Panc1 (cell line): ENCODE data around the gene IQSEC1. TPM values are rescaled to one million over a fixed set of nuclear protein-coding genes. Genes with fewer than 3 reads are reported as not detected.

Source experiments
- ATAC-seq: fragments of 200-7000 bp; cut with Tn5 transposase; 2 replicates; pipeline ENCODE4 v1.9.1; 2020; ENCODE audit warnings: mild to moderate bottlenecking, moderate library complexity
- BruUV-seq: library from RNA; stranded (reverse); fragments of 400-500 nt; replicated peaks from 2 replicates; lab custom pipeline; 2021; lab: Mats Ljungman, UMichigan
- CTCF ChIA-PET: fragments of 300-600 bp; sonication (Branson Sonifier 250); formaldehyde crosslinking; loops from one replicate; lab custom pipeline; 2022; ENCODE audit warnings: antibody characterized with exemption; lab: Charles Lee
- POLR2A ChIA-PET: fragments of 300-600 bp; sonication (Branson Sonifier 250); formaldehyde crosslinking; loops from one replicate; lab custom pipeline; 2022; ENCODE audit warnings: antibody characterized with exemption; lab: Charles Lee
- DNase-seq: peaks from one replicate; pipeline ENCODE4 v3.0.0-alpha.2; 2010; ENCODE audit warnings: low read depth, low spot score
- H3K27ac ChIP-seq: 2 replicates; pipeline ENCODE4 v1.5.1; 2011; ENCODE audit warnings: mild to moderate bottlenecking, low read length, inconsistent platforms
- H3K27me3 ChIP-seq: fragments of 200-500 bp; sonication (Bioruptor generic); 2 replicates; pipeline ENCODE4 v1.6.0; 2014; ENCODE audit warnings: low read length, inconsistent platforms; ENCODE audit not compliant: control insufficient read depth, insufficient read depth
- H3K36me3 ChIP-seq: fragments of 200-500 bp; sonication (Bioruptor generic); 2 replicates; pipeline ENCODE4 v1.5.1; 2014; ENCODE audit warnings: inconsistent platforms, mild to moderate bottlenecking, low read length, moderate library complexity; ENCODE audit not compliant: control insufficient read depth, insufficient read depth
- H3K4me1 ChIP-seq: 2 replicates; pipeline ENCODE4 v1.5.1; 2011; ENCODE audit warnings: inconsistent platforms, mild to moderate bottlenecking, low read length, moderate library complexity; ENCODE audit not compliant: control insufficient read depth, insufficient read depth
- H3K4me3 ChIP-seq, 2 experiments: 2 replicates each; pipeline ENCODE4 v1.5.1; 2011 to 2012; ENCODE audit warnings: low read depth in 2 of 2, low read length in 2 of 2, mild to moderate bottlenecking in 2 of 2, inconsistent platforms in 1 of 2, moderate library complexity in 1 of 2
- H3K9me3 ChIP-seq: fragments of 200-500 bp; sonication (Bioruptor generic); 2 replicates; pipeline ENCODE4 v1.5.1; 2014; ENCODE audit warnings: low read depth, mild to moderate bottlenecking, inconsistent platforms, low read length, moderate library complexity; ENCODE audit not compliant: control insufficient read depth, insufficient read depth
- POLR2AphosphoS5 ChIP-seq: IDR thresholded peaks from 2 replicates; pipeline ENCODE4 v1.6.1; 2012; ENCODE audit warnings: mild to moderate bottlenecking, low read depth, low read length, moderate library complexity
- REST ChIP-seq, 2 experiments: IDR thresholded peaks; 2 replicates each; pipeline ENCODE4 v1.6.1; 2011 to 2012; ENCODE audit warnings: low read depth in 2 of 2, control low read depth in 1 of 2, low read length in 1 of 2, mild to moderate bottlenecking in 1 of 2, moderate library complexity in 1 of 2; ENCODE audit not compliant: insufficient read depth in 1 of 2
- SIN3A ChIP-seq: IDR thresholded peaks from 2 replicates; pipeline ENCODE4 v1.6.1; 2012; ENCODE audit warnings: low read depth, mild to moderate bottlenecking, low read length, moderate library complexity, borderline replicate concordance; ENCODE audit not compliant: insufficient read depth
- TCF7L2 ChIP-seq: IDR thresholded peaks from 2 replicates; pipeline ENCODE4 v1.6.1; 2011; ENCODE audit warnings: mild to moderate bottlenecking, low read depth, low read length, inconsistent platforms
- in situ Hi-C: cut with HindIII; loops from 2 replicates; pipeline ENCODE4 v1.10.0; 2016; ENCODE audit warnings: low sequenced_read_pairs, low pct_unique_long_range_greater_than_20kb
- intact Hi-C: fragments of 100-400 bp; cut with micrococcal nuclease; formaldehyde crosslinking; loops from one replicate; pipeline ENCODE4 v1.10.0; 2022; ENCODE audit not compliant: unreplicated experiment
- total RNA-seq: library from RNA; stranded (reverse); gene quantifications from one replicate; pipeline ENCODE4 v1.2.1, GENCODE V29; 2021; ENCODE audit not compliant: unreplicated experiment
- TF ChIP-seq, protein P1 (sequence below): fragments of 450-650 bp; IDR thresholded peaks from 2 replicates; pipeline ENCODE4 v1.5.1; 2017; ENCODE audit warnings: mild to moderate bottlenecking

IQSEC1 gene
- total RNA-seq, 1 experiment from 2014 or later = 28.4 TPM

GRCh38 chr3:12997387-12997786 lies 75.8 kb downstream of the IQSEC1 start:
- no peaks in the 10 kb centered on the region for H3K27me3 ChIP-seq
- TF ChIP-seq TCF7L2 (no peak), REST (IDR thresholded peaks at IDR 0.05; ENCODE audit: insufficient read depth in 1 of 2, low read depth in 2 of 2, low read length in 1 of 2) (no peak), SIN3A (no peak), POLR2AphosphoS5 (no peak)
- in situ Hi-C loops (no loop called here), intact Hi-C loops (loop anchor here (10.0 kb wide), 1 partner anchor 133 kb away; no protein-coding TSS in a partner anchor)
- no peak overlapping the region for H3K4me3 ChIP-seq
- peaks cover 7% of the 10 kb centered on the region for H3K4me1 ChIP-seq
- no peak overlapping the region for H3K27ac ChIP-seq
- no TSS peak for BruUV-seq
- CTCF ChIA-PET = interaction anchor here (0.6 kb wide), 1 partner anchor 116 kb away, joined by 3 read pairs; no protein-coding TSS in a partner anchor
- DNase-seq (no peak), ATAC-seq (no peak)
- no peaks in the 10 kb centered on the region for H3K9me3 ChIP-seq
- H3K36me3 ChIP-seq = no peaks in the 10 kb centered on the region; the same call in 1 of the 2 replicates
- POLR2A ChIA-PET = no interaction called here

GRCh38 chr3:12996181-12996506 lies 77.1 kb downstream of the IQSEC1 start:
- TF ChIP-seq REST (IDR thresholded peaks at IDR 0.05; ENCODE audit: insufficient read depth in 1 of 2, low read depth in 2 of 2, low read length in 1 of 2) = no peak
- no peak for TF ChIP-seq SIN3A
- no peak for TF ChIP-seq TCF7L2
- TF ChIP-seq, protein P1, sequence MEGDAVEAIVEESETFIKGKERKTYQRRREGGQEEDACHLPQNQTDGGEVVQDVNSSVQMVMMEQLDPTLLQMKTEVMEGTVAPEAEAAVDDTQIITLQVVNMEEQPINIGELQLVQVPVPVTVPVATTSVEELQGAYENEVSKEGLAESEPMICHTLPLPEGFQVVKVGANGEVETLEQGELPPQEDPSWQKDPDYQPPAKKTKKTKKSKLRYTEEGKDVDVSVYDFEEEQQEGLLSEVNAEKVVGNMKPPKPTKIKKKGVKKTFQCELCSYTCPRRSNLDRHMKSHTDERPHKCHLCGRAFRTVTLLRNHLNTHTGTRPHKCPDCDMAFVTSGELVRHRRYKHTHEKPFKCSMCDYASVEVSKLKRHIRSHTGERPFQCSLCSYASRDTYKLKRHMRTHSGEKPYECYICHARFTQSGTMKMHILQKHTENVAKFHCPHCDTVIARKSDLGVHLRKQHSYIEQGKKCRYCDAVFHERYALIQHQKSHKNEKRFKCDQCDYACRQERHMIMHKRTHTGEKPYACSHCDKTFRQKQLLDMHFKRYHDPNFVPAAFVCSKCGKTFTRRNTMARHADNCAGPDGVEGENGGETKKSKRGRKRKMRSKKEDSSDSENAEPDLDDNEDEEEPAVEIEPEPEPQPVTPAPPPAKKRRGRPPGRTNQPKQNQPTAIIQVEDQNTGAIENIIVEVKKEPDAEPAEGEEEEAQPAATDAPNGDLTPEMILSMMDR = no peak
- Histone ChIP-seq H3K9me3 (no peaks in the 10 kb centered on the region), H3K36me3 (no peaks in the 10 kb centered on the region; the same call in 1 of the 2 replicates), H3K27me3 (no peaks in the 10 kb centered on the region), H3K27ac (no peak overlapping the region), H3K4me1 (peaks cover 16% of the 10 kb centered on the region), H3K4me3 (no peak overlapping the region)
- ChIA-PET POLR2A (no interaction called here), CTCF (no interaction called here)
- in situ Hi-C loops = no loop called here
- DNase-seq (no peak), ATAC-seq (no peak)
- BruUV-seq = no TSS peak
- intact Hi-C loops = loop anchor here (10.0 kb wide), 1 partner anchor 131 kb away; no protein-coding TSS in a partner anchor
